Measurements from ENCODE around the gene FBXO24.

Gene FBXO24

DNA sequence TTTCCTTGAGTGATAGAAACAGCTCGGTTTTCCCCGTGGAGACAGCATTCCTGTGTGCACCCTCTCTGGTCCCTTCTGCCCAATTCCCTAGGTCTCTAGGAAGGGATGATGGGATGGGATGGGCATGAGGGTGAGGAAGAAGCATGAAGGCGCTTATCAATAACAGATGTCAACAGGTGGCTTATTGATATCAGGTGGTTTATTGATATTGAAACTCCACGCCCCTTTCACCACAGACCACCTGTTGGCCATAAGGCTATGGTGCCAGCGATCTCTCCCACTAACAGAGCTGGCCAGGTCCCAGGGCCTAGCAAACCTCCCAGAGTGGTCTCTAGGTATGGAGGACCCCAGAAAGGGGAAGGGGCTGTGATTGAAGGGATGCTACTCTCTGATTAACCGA lies 34.1 kb downstream of the FBXO24 start:
- no peaks in the 10 kb centered on the region for H3F3A ChIP-seq (ENCODE audit: insufficient read depth, low read length)
- H3K27me3 ChIP-seq (ENCODE audit: insufficient read depth, low read length) = no peaks in the 10 kb centered on the region; the same call in 1 of the 2 replicates
- no peaks in the 10 kb centered on the region for H3K36me3 ChIP-seq (ENCODE audit: insufficient read depth, low read length)
- no peaks in the 10 kb centered on the region for H3K9me3 ChIP-seq (ENCODE audit: low read length)
- H3K9ac ChIP-seq (ENCODE audit: low read length) = no peak overlapping the region
- no peak overlapping the region for H3K4me3 ChIP-seq (ENCODE audit: low read depth, low read length, poor library complexity, severe bottlenecking)
- no peak overlapping the region for H3K4me2 ChIP-seq (ENCODE audit: low read length)
- H3K79me2 ChIP-seq (ENCODE audit: insufficient read depth, low read length) = no peaks in the 10 kb centered on the region
- H4K20me1 ChIP-seq (ENCODE audit: insufficient read depth, low read length) = no peaks in the 10 kb centered on the region
- H3K9me2 ChIP-seq (ENCODE audit: low read depth, low read length) = no peaks in the 10 kb centered on the region
- TF ChIP-seq, protein P1, sequence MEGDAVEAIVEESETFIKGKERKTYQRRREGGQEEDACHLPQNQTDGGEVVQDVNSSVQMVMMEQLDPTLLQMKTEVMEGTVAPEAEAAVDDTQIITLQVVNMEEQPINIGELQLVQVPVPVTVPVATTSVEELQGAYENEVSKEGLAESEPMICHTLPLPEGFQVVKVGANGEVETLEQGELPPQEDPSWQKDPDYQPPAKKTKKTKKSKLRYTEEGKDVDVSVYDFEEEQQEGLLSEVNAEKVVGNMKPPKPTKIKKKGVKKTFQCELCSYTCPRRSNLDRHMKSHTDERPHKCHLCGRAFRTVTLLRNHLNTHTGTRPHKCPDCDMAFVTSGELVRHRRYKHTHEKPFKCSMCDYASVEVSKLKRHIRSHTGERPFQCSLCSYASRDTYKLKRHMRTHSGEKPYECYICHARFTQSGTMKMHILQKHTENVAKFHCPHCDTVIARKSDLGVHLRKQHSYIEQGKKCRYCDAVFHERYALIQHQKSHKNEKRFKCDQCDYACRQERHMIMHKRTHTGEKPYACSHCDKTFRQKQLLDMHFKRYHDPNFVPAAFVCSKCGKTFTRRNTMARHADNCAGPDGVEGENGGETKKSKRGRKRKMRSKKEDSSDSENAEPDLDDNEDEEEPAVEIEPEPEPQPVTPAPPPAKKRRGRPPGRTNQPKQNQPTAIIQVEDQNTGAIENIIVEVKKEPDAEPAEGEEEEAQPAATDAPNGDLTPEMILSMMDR (IDR thresholded peaks at IDR 0.05; ENCODE audit: low read length) = no peak
- TF ChIP-seq EZH2 (IDR thresholded peaks at IDR 0.05; ENCODE audit: borderline replicate concordance, low read length) = no peak
- no peaks in the 10 kb centered on the region for H3K4me1 ChIP-seq (ENCODE audit: insufficient read depth, low read length, severe bottlenecking)
- H3K27ac ChIP-seq (ENCODE audit: low read depth, low read length, poor library complexity, severe bottlenecking) = no peak overlapping the region
- H2AFZ ChIP-seq (ENCODE audit: low read length) = no peak overlapping the region

DNA sequence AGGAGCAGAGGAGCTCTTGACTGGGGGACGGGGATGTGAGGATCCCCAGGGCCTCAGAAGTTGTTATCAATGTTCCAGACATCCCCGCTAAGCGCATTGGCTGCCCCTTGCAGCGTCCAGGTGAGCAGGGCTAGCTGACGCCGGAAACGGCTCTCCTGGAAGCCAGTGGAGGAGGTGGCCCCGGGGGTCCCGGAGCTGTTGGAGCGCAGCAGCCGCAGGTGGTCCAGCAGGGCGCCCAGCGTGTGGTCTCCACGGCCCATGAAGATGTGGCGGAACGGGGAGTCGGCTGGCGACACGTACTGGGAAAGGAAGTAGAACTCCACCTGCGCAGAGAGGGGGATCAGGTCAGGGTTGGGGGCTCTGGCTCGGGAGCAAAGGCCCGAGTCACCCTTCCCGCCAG lies 34.7 kb downstream of the FBXO24 start:
- Histone ChIP-seq H3F3A (ENCODE audit: insufficient read depth, low read length) (no peaks in the 10 kb centered on the region), H3K4me1 (ENCODE audit: insufficient read depth, low read length, severe bottlenecking) (no peaks in the 10 kb centered on the region), H3K9me2 (ENCODE audit: low read depth, low read length) (no peaks in the 10 kb centered on the region), H2AFZ (ENCODE audit: low read length) (no peak overlapping the region), H3K9ac (ENCODE audit: low read length) (no peak overlapping the region), H3K9me3 (ENCODE audit: low read length) (no peaks in the 10 kb centered on the region), H4K20me1 (ENCODE audit: insufficient read depth, low read length) (no peaks in the 10 kb centered on the region), H3K4me2 (ENCODE audit: low read length) (no peak overlapping the region), H3K79me2 (ENCODE audit: insufficient read depth, low read length) (no peaks in the 10 kb centered on the region), H3K27me3 (ENCODE audit: insufficient read depth, low read length) (no peaks in the 10 kb centered on the region; the same call in 1 of the 2 replicates), H3K27ac (ENCODE audit: low read depth, low read length, poor library complexity, severe bottlenecking) (no peak overlapping the region), H3K4me3 (ENCODE audit: low read depth, low read length, poor library complexity, severe bottlenecking) (no peak overlapping the region), H3K36me3 (ENCODE audit: insufficient read depth, low read length) (no peaks in the 10 kb centered on the region)
- no peak for TF ChIP-seq EZH2 (IDR thresholded peaks at IDR 0.05; ENCODE audit: borderline replicate concordance, low read length)

- H3K27me3 ChIP-seq (ENCODE audit: insufficient read depth, low read length) = no peaks in the 10 kb centered on the region; the same call in 1 of the 2 replicates
- TF ChIP-seq, protein P1 (IDR thresholded peaks at IDR 0.05; ENCODE audit: low read length) = no peak
- TF ChIP-seq EZH2 (IDR thresholded peaks at IDR 0.05; ENCODE audit: borderline replicate concordance, low read length) = no peak
- H3K9me2 ChIP-seq (ENCODE audit: low read depth, low read length) = no peaks in the 10 kb centered on the region
- H3F3A ChIP-seq (ENCODE audit: insufficient read depth, low read length) = no peaks in the 10 kb centered on the region
- H3K79me2 ChIP-seq (ENCODE audit: insufficient read depth, low read length) = no peaks in the 10 kb centered on the region
- no peak overlapping the region for H2AFZ ChIP-seq (ENCODE audit: low read length)
- no peaks in the 10 kb centered on the region for H3K36me3 ChIP-seq (ENCODE audit: insufficient read depth, low read length)
- no peak overlapping the region for H3K27ac ChIP-seq (ENCODE audit: low read depth, low read length, poor library complexity, severe bottlenecking)
- no peak overlapping the region for H3K9ac ChIP-seq (ENCODE audit: low read length)
- H4K20me1 ChIP-seq (ENCODE audit: insufficient read depth, low read length) = no peaks in the 10 kb centered on the region
- peaks cover 4% of the 10 kb centered on the region for H3K4me1 ChIP-seq (ENCODE audit: insufficient read depth, low read length, severe bottlenecking)
- H3K4me2 ChIP-seq (ENCODE audit: low read length) = no peak overlapping the region
- H3K4me3 ChIP-seq (ENCODE audit: low read depth, low read length, poor library complexity, severe bottlenecking) = no peak overlapping the region
- H3K9me3 ChIP-seq (ENCODE audit: low read length) = no peaks in the 10 kb centered on the region
Measured at GRCh38 chr7:100621554-100621953, 35.4 kb downstream of the FBXO24 start.

All from OCI-LY1 (cell line).